ENCODE measurements around the gene NAA38.

NAA38 gene, protein sequence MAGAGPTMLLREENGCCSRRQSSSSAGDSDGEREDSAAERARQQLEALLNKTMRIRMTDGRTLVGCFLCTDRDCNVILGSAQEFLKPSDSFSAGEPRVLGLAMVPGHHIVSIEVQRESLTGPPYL

DNA sequence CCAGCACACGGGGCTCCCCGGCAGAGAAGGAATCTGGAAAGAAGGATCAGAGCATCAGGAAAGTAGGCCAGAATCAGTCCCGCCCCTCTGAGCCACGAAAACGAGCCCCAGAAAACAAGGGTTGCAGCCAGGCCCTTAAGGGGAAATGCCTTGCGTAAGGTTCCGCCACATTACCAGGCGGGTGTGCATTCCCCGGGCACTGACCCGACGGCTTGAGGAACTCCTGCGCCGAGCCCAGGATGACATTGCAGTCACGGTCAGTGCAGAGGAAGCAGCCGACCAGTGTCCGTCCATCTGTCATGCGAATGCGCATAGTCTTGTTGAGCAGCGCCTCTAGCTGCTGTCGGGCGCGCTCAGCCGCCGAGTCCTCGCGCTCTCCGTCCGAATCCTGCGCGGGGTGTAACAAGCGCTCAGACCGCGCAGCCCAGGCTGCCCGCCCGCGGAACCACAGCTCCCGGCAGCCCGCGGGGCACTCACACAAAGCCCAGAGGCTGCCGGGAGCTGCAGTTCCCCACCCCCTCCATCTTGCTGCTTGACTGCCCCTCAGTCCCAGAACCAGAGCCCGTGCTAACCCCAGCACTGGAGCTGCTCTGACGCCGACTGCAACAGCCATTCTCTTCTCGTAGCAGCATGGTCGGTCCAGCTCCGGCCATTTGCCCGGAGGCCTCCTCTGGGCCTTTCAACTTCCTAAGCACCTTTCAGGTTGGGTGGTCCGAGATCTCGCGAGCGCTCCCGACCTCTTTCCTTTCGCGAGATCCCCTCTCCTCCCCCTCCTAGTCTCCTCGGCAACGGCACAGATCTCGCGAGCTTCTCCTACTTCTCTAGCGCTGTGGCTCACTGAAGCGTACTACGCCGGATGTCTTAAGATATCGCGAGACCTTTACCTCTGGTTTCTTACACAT, at the start of gene NAA38:
TSS of gene NAA38 (minus strand) at position 749 of the 902 bp plus-strand sequence. CDS start at position 653, 96 bp downstream.
- intact Hi-C loops (cut with DNase I): loop anchor here (5.0 kb wide), 2 partner anchors 35 to 130 kb away; no protein-coding TSS in a partner anchor
- DNase-seq: peak; percentile 90 to 99 (median 97)

DNA sequence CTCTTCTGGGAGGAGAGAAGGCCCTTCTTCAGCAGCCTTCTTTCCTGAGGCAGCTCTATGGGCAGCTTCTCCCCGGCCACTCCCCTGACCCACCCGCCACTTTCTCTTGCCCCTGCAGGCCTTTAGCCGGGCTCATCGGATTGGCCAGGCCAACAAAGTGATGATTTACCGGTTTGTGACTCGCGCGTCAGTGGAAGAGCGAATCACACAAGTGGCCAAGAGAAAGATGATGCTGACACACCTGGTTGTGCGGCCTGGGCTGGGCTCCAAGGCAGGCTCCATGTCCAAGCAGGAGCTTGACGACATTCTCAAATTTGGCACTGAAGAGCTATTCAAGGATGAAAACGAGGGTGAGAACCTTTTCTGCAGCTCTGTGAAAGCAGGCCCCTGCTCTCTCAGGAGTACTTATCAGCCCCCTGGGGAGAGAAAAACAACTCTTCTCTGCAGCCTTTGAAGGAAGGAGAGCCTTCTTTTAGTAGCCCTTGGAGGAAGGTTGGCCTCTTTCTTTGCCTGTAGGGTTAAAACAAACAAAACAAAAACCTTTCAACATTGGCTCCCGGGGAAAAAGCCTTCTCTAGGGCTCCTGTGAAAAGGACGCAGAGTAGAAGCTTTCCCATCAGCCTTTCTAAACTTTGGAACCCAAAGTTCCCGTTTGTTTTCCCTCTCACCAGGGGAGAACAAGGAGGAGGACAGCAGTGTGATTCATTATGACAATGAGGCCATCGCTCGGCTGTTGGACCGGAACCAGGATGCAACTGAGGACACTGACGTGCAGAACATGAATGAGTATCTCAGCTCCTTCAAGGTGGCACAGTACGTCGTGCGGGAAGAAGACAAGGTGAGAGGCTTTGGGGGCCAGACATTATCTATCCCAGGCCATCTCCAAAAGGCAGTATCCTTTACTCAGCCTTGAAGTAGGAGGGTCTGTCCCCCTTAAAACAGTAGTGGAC, 46.1 kb upstream of the NAA38 start:
- intact Hi-C loops (cut with DNase I): no loop called here
- no peak for DNase-seq

DNA sequence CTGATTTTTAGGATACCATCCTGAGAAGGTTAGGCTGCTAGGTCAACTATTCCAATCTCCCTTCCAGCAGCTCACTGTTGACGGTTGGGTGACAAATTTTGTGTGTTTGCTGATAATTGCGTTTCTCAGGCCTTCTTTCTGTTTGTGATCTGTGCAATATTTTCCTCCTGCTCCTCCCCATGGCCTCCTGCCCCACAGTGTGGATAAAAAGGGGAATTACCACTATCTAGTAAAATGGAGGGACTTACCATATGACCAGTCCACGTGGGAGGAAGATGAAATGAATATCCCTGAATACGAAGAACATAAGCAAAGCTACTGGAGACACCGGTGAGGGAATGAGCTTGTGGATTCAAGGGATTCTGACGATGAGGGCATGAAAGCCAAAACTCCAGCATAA, 40.4 kb upstream of the NAA38 start:
- DNase-seq: peak in 22 of 42 donors; percentile 18 to 77 (median 44)
- intact Hi-C loops (cut with DNase I): loop anchor here (2.0 kb wide), 1 partner anchor 35 kb away; no protein-coding TSS in a partner anchor

DNA sequence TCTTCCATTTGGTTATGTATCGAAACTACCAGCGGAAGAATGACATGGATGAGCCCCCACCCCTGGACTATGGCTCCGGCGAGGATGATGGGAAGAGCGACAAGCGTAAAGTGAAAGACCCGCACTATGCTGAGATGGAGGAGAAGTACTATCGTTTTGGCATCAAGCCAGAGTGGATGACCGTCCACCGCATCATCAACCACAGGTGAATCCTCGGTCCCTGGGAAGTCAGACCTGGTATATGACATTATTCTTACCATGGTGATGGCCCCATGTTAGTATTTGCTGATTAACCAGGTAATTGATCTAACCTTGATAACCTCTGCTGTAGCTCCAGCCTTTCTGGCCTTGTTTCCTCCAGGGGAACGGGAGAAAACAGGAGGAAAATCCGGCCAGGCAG, 39.7 kb upstream of the NAA38 start:
- intact Hi-C loops (cut with DNase I): loop anchor here (2.0 kb wide), 1 partner anchor 34 kb away; no protein-coding TSS in a partner anchor
- DNase-seq: no peak

DNA sequence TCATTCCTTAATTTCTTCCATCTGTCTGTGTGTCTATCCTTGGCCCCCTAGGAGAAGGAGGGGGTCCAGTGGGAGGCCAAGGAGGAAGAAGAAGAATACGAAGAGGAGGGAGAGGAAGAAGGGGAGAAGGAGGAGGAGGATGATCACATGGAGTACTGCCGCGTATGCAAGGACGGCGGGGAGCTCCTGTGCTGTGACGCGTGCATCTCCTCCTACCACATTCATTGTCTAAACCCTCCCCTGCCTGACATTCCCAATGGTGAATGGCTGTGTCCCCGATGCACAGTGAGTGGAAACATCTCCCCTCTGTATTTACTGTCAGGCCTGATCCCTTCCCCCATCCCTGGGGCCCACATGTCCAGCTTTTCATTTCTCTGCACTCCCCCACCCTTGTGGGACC, 37.5 kb upstream of the NAA38 start:
- DNase-seq: peak in 33 of 42 donors; percentile 13 to 83 (median 49)
- intact Hi-C loops (cut with DNase I): no loop called here

DNA sequence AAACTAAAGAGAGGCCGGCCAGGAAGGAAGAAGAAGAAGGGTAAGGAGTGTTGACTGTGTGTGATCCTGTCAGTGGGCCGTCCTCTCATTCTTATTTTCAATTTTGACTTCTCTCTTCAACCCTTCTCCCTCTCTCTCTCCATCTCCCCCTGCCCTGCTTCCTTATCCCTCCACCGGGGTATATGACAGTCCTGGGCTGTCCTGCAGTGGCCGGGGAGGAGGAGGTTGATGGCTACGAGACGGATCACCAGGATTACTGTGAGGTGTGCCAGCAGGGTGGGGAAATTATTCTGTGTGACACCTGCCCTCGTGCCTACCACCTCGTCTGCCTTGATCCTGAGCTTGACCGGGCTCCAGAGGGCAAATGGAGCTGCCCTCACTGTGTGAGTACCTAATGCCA, 36.9 kb upstream of the NAA38 start:
- no peak for DNase-seq
- intact Hi-C loops (cut with DNase I): no loop called here

DNA sequence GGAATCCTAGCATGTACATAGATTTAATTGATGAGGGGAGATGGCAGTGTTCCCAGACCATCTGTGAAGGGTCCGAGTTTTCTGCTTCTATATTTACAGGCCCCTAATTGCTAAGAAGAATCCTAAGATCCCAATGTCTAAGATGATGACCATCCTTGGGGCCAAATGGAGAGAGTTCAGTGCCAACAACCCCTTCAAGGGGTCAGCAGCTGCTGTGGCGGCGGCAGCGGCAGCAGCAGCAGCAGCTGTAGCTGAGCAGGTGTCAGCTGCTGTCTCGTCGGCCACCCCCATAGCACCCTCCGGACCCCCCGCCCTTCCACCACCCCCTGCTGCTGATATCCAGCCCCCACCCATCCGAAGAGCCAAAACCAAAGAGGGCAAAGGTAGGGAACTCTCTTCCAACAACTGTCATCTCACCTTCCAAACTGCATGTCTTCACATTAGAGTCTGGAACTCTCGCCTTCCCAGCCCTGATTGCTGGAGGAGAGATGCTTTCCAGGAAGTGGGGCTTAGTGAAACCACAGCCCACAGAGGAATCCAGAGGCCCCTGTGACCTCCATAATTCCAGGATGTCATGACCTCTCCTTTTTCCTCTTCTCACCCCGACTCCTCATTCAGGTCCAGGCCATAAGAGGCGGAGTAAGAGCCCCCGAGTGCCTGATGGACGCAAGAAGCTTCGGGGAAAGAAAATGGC, 36.0 kb upstream of the NAA38 start:
- no peak for DNase-seq
- intact Hi-C loops (cut with DNase I): no loop called here

DNA sequence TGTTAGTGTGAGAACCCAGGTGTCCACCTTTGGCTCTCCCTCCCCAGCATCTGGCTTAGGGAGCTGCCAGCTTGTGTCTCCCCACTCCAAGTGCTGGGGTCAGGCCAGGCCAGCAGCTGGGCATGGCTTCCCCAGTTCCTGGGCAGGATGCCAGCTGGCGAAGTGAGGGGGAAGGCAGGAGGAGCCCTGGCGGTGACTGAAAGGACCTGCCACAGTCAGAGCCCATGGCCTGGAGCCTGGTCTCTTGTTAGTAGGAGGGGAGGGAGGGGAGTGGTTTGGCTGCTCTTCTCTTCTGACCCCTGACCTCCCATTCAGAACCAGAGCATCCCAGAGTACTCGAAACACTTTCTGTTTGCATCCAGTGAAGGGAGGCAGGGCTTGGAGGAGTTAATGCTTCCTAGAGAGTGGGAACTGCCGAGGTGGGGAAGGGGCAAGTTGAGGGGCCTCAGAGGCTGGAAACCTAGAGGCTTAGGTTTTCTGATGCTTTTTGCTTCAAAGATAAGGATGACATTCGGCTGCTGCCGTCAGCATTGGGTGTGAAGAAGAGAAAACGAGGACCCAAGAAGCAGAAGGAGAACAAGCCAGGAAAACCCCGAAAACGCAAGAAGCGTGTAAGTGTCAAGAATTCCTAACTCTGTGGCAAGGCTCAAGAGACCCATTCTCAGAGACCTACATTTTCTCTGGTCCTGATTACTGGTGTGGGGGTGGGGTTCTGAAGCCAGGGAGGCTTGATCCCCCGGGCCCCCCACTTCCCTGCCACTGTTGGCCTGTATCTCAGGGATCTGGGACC, 32.0 kb upstream of the NAA38 start:
- intact Hi-C loops (cut with DNase I): loop anchor here (5.0 kb wide), 1 partner anchor 52 kb away; no protein-coding TSS in a partner anchor
- DNase-seq: peak; percentile 92 to 99 (median 97)

DNA sequence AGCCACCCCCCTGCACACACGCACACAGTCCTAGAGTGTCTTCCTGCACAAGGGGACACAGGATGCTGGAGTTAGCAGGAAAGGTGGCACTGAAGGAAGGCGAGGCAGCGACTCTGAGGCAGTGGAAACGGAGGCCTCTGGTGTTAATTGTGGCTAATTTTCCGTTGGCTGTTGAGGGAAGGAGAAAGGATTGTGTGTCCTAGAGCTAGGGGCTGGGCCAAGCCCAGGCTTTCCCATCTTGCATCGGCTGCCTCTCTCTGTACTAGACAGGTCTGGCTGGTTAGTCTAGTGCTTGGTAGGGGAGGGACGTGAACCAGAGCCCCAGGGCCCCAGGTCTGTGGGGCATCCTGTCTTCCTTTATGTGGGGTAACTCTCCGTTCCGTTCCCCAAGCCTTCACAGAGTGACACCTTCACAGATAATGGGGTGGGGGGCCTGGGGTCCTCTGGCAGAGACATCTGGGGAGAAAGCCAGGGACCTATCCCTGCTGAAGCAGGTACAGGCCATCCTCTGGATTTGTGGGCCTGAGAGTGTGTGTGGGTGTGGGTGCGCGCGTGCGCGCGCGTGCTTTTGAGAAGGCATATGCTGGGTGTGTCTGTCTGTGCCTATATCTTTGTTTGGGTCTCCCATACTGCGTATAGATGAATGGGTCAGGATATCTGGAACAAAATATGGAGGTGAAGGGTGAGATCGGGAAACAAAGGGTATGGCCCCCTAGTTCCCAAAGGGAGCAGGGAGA, 31.0 kb upstream of the NAA38 start, which contains the start of gene CHD3:
TSS of gene CHD3 (plus strand) at position 606 of the 737 bp plus-strand sequence. CDS start 212 bp downstream, outside the sequence.
- intact Hi-C loops (cut with DNase I): loop anchor here (5.0 kb wide), 1 partner anchor 51 kb away; no protein-coding TSS in a partner anchor
- DNase-seq: peak in 35 of 42 donors; percentile 16 to 70 (median 48)

DNA sequence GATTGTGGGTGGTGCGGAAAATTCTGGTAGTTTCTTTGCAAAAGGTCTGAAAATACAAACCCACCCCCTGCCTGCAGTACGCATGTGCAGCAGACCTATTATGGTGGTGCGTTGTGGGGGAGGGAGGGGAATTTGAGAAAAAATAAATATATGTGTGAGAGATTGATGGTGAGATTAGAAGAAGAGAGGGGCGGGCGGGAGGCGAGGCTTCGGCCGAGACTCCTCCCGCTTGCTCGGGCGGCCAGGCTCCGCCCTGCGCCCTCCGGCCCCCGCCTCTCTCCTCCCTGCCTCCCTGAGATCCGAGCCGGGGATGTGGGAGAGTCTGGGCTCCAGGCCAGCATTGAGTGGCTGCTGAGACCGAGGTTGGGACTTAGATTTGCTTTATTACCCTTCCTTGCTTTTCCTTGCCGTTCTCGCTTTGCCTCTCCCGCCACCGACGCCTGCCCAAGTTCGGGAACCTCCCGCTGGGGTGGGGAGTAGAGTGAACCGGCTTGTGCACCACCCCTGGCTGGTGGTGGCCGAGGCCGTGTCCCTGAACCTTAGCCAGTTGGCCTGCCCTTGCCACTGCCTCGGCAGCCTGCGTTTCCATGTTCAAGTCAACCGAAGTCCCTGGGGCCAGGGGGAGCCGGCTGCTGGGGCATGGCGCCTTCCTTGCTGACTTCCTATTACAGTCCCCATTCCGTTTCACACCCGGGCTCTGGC, 30.3 kb upstream of the NAA38 start:
- intact Hi-C loops (cut with DNase I): loop anchor here (5.0 kb wide), 1 partner anchor 50 kb away; no protein-coding TSS in a partner anchor
- DNase-seq: peak; percentile 77 to 98 (median 92)

DNA sequence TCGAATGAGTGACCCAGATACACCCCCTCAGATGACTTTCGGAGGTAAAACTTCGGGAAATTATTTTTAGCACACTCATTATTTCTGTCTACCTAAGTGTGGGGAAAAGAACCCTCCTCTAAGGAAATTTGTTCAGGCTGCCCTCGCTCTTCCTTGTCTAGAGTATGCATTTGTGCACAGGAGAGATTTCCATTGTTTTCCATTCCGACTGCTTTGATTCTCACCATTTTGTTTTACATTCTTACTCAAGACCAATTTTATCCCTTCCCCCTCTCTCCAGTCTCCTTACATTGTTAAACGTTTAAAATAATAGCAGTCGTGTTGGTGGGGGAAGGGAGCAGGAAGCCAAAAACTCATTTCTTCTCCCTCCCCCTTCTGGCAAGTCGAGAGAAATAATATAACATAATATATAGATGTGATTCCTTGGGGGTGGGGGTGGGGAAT, 29.7 kb upstream of the NAA38 start:
- intact Hi-C loops (cut with DNase I): loop anchor here (5.0 kb wide), 1 partner anchor 50 kb away; no protein-coding TSS in a partner anchor
- DNase-seq: no peak

DNA sequence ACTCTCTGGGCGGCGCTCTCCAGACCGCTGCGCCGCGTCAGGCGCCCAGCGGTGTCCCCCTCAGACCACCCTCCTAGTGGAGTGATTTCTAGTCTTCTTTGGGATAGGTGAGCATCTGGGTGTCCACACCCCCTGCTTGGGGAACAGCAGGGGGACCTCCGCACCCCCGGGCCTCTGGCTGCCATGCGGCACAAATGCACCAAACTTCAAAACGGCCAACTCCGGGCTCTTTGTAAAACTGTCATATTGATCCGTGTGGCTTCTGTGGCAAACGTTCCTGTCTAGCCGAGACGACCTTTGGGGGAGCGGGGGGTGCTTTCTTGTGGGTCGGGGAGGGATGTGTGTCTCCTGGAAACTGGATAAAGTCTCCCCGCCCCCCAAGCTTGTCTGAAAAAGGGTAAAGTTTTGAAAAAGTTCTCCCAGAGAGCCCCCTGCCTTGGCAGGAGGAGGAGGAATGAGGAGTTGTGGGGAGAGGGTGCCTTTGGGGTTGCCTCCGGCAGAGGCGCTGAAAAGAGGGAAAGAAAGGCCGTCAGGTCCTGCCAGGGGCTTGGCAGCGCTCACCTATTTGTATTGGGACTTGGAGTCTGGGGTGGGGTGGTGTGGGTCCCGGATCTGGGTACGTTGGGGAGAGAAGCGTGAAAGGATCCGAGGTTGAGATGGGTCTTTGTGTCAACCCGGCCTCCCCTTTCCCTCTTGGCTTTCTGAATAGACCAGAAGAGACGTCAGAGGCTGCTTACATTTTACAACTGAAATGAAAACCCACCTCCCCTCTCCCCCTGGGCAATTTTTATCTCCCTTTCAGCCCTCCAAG, 29.1 kb upstream of the NAA38 start:
- DNase-seq: peak in 26 of 42 donors; percentile 5 to 55 (median 28)
- intact Hi-C loops (cut with DNase I): loop anchor here (5.0 kb wide), 1 partner anchor 49 kb away; no protein-coding TSS in a partner anchor

DNA sequence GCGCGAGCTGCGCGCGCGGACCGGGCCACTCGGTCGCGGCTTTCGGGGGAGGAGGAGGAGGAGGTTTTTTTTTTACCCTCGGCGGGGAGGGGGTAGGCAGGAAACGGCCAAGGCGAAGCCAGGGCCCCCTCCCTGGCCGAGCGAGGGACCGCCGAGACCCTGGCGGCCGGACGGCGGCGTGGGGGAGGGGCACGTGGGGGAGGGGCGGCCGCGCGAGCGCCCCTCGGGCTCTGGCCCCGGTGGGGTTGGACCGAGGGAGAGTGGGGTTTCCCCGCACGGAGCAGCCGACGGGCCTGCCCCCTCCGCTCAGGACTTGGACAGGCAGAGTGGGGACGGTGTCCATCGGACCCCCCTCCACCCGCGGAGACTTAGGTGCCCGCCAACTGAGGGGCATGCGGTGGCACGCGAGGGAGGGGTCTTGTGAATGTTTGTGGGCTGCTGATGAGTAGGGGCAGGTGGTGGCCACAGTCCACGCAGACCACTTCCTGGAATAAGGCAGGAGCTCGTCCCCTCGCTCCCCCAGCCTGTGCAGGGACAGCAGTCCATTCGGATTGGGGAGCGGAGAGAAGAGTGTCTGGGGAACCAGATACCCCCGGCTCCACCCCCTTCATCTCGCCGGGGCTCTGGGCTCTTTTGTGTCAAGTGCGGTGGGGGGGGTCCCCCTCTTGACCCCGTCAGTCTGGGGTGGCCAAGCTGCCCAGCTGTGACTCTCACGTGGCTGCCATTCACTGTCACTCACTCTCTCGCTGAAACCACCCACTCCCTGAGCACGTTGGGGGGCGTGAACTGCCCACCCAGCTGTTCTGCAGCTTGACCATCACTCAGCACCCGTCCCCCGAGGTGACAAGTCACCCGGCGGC, 28.2 kb upstream of the NAA38 start:
- intact Hi-C loops (cut with DNase I): loop anchor here (5.0 kb wide), 1 partner anchor 48 kb away; no protein-coding TSS in a partner anchor
- peak in 31 of 42 donors; percentile 13 to 78 (median 33) for DNase-seq

All from head of caudate nucleus (tissue), 42 donors.